Uterus (tissue), 4 donors: ENCODE data around the gene BMP6. TPM values are rescaled to one million over a fixed set of nuclear protein-coding genes. Genes with fewer than 3 reads are reported as not detected.

Experiments used
- DNase-seq, 2 donors: peaks; one replicate each; pipeline ENCODE4 v3.0.0-alpha.2; 2019 to 2020
- H3K27ac ChIP-seq, 2 donors: fragments of 200-600 bp; sonication (generic); 1 replicate in 1 of 2; 2 replicates in 1 of 2; pipeline ENCODE4 v1.5.1; 2016 to 2018
- H3K27me3 ChIP-seq, 2 donors: fragments of 200-600 bp; sonication (generic); one replicate each; pipeline ENCODE4 v1.5.1; 2018 to 2019; ENCODE audit warnings: control low read depth in 1 of 2
- H3K36me3 ChIP-seq, 2 donors: fragments of 200-600 bp; sonication (generic); one replicate each; pipeline ENCODE4 v1.5.1; 2019; ENCODE audit warnings: control low read depth in 1 of 2
- H3K4me1 ChIP-seq, 2 donors: fragments of 200-600 bp; sonication (generic); one replicate each; pipeline ENCODE4 v1.5.1; 2018 to 2019; ENCODE audit warnings: control low read depth in 1 of 2
- H3K4me3 ChIP-seq, 2 donors: fragments of 200-600 bp; sonication (generic); 1 replicate in 1 of 2; 2 replicates in 1 of 2; pipeline ENCODE4 v1.5.1; 2018 to 2019; ENCODE audit warnings: mild to moderate bottlenecking in 1 of 2
- H3K9me3 ChIP-seq, 2 donors: fragments of 200-600 bp; sonication (generic); one replicate each; pipeline ENCODE4 v1.5.1; 2019; ENCODE audit warnings: control low read depth in 1 of 2
- CTCF ChIP-seq, 4 experiments: fragments of 200-600 bp in 2 of 4; fragments of 450-650 bp in 2 of 4; sonication (generic) in 2 of 4; IDR thresholded peaks; one replicate each; pipeline ENCODE4 v1.5.1; 2016 to 2019; ENCODE audit warnings: antibody characterized with exemption in 4 of 4, mild to moderate bottlenecking in 2 of 4, moderate library complexity in 1 of 4
- POLR2A ChIP-seq, 2 donors: fragments of 450-650 bp; IDR thresholded peaks; one replicate each; pipeline ENCODE4 v1.6.1; 2016; ENCODE audit warnings: antibody characterized with exemption in 2 of 2, mild to moderate bottlenecking in 1 of 2, moderate library complexity in 1 of 2
- intact Hi-C: fragments of 100-400 bp; cut with DNase I; formaldehyde crosslinking; loops from one replicate; pipeline ENCODE4 v1.15.1; 2023; ENCODE audit warnings: low total_unique reads
- total RNA-seq, 4 donors: library from RNA; depleted of rRNA in 3 of 4; stranded (reverse); fragments of >200 nt in 3 of 4; gene quantifications; one replicate each; pipeline versions ENCODE4 v1.1.0 to v1.2.4, GENCODE V29; 2014 to 2023
- donor health status: DM: yes; HTN: yes; CAD: no.

Gene BMP6
- total RNA-seq, 4 donors from 2014 or later = 2.2 to 8.5 (median 4.4) TPM

- H3K9me3 ChIP-seq = peaks cover 0 to 5% of the 10 kb centered on the region in 2 donors
- intact Hi-C loops = no loop called here
These were observed 195.8 kb downstream of the BMP6 start for GRCh38 chr6:7921632-7922092.

GRCh38 chr6:7922596-7922995 lies 196.7 kb downstream of the BMP6 start:
- no peak for DNase-seq
- Histone ChIP-seq H3K9me3 (peaks cover 0 to 5% of the 10 kb centered on the region in 2 donors), H3K27me3 (no peaks in the 10 kb centered on the region), H3K27ac (no peak overlapping the region), H3K4me1 (no peaks in the 10 kb centered on the region), H3K36me3 (no peaks in the 10 kb centered on the region), H3K4me3 (no peak overlapping the region)
- intact Hi-C loops = no loop called here
- no peak for TF ChIP-seq POLR2A (IDR thresholded peaks at IDR 0.05)

More at GRCh38 chr6:7921632-7922092, 195.8 kb downstream of the BMP6 start:
- no peak overlapping the region for H3K4me3 ChIP-seq
- no peaks in the 10 kb centered on the region for H3K4me1 ChIP-seq
- DNase-seq = no peak
- TF ChIP-seq CTCF (IDR thresholded peaks at IDR 0.05) (no peak), POLR2A (IDR thresholded peaks at IDR 0.05) (no peak)
- no peak overlapping the region for H3K27ac ChIP-seq
- no peaks in the 10 kb centered on the region for H3K27me3 ChIP-seq
- H3K36me3 ChIP-seq = no peaks in the 10 kb centered on the region

- no peak for DNase-seq
- H3K27me3 ChIP-seq = no peaks in the 10 kb centered on the region
- intact Hi-C loops = no loop called here
- no peak overlapping the region for H3K4me3 ChIP-seq
- H3K36me3 ChIP-seq = no peaks in the 10 kb centered on the region
- peaks cover 0 to 5% of the 10 kb centered on the region in 2 donors for H3K9me3 ChIP-seq
- H3K27ac ChIP-seq = no peak overlapping the region
- TF ChIP-seq POLR2A (IDR thresholded peaks at IDR 0.05) (no peak), CTCF (IDR thresholded peaks at IDR 0.05) (no peak)
- no peaks in the 10 kb centered on the region for H3K4me1 ChIP-seq
These were observed 199.0 kb downstream of the BMP6 start for GRCh38 chr6:7924867-7925266.

Other genes starting within 250 kb of the BMP6 start
- gene DSP, start 184.4 kb upstream of the BMP6 start, total RNA-seq = 10 to 100 TPM in 2 of 4 donors, 1 to 10 TPM in 2; 3.8 to 28.3 (median 9.0) TPM
- gene SNRNP48, start 135.9 kb upstream of the BMP6 start, total RNA-seq = 10 to 100 TPM; 10.2 to 39.7 (median 14.6) TPM
- 100 to 1,000 TPM in 3 of 4 donors, 10 to 100 TPM in 1; 70.8 to 279 (median 104) TPM for gene TXNDC5, start 184.7 kb downstream of the BMP6 start, total RNA-seq